Cardiac fibroblast (primary cell): ENCODE results near the gene TMEM14B.

Source experiments
- DNase-seq, 2 donors: peaks; one replicate each; pipeline versions ENCODE4 v3.0.0 to v3.0.0-alpha.2; 2010; ENCODE audit warnings: low read depth in 2 of 2
- H3K4me3 ChIP-seq, 2 donors: replicated peaks in 1 of 2; 1 replicate in 1 of 2; 2 replicates in 1 of 2; pipeline ENCODE4 v1.5.1; 2011; ENCODE audit warnings: low read depth in 2 of 2, low read length in 2 of 2, mild to moderate bottlenecking in 2 of 2, moderate library complexity in 1 of 2
- TF ChIP-seq, protein P1 (sequence below): IDR thresholded peaks from one replicate; pipeline ENCODE4 v1.5.1; 2011; ENCODE audit warnings: low read depth, mild to moderate bottlenecking, low read length, inconsistent platforms

The TMEM14B gene

DNA sequence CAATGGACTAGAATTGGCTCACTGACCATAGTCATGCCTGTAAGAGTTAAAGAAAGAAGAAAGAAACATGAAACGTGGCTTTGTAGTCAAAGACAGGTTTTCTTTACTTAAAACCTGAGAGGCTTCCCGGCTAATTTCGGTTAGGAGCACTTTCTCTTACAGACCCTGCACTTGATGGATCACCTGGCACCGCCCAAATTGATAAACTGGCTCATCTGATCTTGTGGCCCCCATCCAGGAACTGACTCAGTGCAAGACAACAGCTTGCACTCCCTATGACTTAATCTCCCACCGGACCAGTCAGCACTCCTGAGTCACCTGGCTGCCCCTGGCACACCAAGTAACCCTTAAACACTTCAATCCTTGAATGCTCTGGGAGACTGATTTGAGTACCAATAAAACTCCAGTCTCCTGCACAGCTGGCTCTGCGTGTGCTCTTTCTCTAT is 12.3 kb downstream of the TMEM14B start:
- DNase-seq, result peak; percentile 34 to 95
- TF ChIP-seq, protein P1, sequence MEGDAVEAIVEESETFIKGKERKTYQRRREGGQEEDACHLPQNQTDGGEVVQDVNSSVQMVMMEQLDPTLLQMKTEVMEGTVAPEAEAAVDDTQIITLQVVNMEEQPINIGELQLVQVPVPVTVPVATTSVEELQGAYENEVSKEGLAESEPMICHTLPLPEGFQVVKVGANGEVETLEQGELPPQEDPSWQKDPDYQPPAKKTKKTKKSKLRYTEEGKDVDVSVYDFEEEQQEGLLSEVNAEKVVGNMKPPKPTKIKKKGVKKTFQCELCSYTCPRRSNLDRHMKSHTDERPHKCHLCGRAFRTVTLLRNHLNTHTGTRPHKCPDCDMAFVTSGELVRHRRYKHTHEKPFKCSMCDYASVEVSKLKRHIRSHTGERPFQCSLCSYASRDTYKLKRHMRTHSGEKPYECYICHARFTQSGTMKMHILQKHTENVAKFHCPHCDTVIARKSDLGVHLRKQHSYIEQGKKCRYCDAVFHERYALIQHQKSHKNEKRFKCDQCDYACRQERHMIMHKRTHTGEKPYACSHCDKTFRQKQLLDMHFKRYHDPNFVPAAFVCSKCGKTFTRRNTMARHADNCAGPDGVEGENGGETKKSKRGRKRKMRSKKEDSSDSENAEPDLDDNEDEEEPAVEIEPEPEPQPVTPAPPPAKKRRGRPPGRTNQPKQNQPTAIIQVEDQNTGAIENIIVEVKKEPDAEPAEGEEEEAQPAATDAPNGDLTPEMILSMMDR, result no peak
- H3K4me3 ChIP-seq, result no peak overlapping the region

DNA sequence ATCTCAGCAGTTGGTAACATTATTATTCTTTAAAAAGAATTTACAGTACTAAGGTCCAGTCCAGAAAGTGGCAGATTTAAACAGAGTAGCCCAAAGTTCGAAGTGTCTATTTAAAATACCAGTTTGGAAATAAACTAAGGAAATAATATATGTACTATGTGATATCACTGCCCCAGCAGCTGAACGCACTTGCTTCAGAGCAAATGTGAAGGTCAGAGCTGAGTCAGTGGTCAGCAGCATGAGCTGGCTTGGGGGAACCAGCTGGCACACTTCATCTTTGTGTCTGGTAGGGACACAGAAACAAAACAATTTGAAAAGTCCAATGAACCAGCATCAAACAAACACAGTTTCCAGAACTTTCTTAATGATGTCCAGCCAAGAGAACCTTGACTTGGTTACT is 15.4 kb downstream of the TMEM14B start:
- H3K4me3 ChIP-seq, result no peak overlapping the region
- TF ChIP-seq, protein P1, result no peak
- DNase-seq, result peak; percentile 47 to 74

DNA sequence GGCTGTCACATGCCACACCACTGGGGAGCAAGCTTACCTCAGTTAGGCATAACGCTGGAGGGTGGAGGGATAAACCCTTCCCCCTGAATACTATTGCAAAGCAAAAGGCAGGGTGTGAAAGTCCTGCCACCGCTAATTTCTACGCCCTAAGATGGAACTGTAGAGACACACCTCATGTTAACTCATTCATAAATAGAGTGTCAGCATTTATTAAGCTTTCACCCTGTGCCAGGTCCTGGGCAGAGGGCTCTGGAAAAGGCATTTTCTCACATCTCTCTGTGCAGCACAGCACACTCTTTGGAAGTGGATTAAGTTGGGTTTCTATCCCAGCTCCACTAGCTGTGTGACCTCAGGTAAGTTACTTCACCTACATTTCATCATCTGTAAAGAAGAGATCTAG is 21.8 kb downstream of the TMEM14B start:
- DNase-seq, result no peak
- TF ChIP-seq, protein P1, result no peak

DNA sequence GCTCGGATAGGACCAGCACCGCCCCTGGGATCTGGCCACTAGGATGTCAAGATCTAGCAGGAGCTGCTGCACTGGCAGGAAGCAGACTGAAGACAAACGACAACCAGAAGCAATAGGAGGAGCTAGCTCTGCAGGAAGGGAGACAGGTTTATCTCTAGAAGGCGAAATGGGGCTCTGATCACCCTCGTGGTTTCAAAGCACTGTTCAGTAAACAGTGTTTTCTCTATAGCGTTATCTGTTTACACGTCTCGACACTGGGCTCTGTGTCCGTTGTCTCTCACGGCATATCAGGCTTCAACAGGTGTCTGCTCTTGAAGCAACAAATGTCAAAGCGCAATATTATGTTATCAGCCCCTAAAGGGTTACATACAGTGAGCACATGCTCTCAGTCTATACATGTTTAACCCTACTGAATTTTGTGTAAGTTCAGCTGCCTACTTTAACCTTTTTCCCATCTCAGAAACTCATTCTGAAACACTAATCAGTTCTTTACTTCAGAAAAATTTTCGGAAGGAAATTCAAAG is 23.8 kb downstream of the TMEM14B start:
- DNase-seq, result no peak
- no peak overlapping the region for H3K4me3 ChIP-seq
- TF ChIP-seq, protein P1, result no peak

More for the DNA sequence above, 21.8 kb downstream of the TMEM14B start:
- no peak overlapping the region for H3K4me3 ChIP-seq

DNA sequence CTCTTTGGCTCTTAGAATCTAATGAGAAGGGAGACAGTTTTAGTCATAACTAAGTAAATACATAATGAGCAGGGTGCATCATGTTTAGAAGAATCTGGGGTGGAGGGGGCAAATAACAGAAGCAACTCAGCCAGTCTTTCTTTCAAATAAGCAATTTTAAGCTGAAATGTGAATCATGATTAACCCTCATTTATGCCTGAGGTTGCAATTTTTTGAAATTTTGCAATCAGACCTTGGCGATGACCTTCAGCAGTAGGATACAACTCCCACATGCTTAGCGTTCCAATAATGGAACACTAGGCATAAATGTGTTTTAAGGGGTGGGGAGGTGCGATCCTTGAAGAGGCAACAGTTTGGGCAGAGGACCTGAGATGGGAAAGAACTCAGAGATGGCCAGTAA is 30.6 kb downstream of the TMEM14B start:
- no peak for DNase-seq

DNA sequence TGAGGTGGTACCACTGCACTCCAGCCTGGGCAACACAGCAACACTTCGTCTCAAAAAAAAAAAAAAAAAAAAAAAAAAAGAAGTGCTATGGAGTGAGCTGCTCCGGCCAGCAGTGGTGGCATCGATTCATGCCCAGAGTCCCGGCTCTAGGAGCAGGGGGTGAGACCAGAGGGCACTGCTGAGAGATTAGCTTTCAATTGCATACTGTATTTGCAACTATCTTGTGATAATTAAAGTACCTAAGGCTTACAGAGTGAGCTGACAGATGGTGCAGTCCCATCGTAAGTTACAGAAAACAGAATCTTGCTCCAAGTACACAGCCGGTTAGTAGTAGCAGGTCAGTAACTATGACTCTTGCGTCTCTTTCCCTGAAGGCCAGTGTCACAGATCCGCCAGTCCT is 31.5 kb downstream of the TMEM14B start:
- H3K4me3 ChIP-seq, result no peak overlapping the region
- DNase-seq, result no peak
- TF ChIP-seq, protein P1, result no peak

More for the DNA sequence above, 30.6 kb downstream of the TMEM14B start:
- H3K4me3 ChIP-seq, result no peak overlapping the region
- TF ChIP-seq, protein P1, result no peak

DNA sequence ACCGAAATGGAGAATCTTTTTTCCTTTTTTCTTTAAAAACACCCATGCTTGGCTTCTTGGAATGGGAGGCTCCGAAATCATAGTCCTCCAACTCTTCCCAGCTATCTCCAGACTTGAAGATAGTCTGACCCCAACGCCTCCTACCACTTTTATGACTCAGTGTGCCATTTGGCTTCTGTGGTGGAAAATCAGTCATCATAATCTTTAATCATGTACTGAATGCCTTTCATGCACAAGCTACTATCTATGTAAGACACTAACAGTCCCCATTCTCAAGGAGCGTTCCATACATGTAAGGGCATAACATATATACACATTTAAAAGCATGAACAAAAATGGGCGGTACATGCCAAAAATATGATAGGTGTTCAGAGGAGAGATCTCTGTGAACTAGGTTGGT is 44.1 kb downstream of the TMEM14B start:
- TF ChIP-seq, protein P1, result no peak
- no peak overlapping the region for H3K4me3 ChIP-seq
- no peak for DNase-seq
